CD4-positive, alpha-beta T cell (primary cell): ENCODE measurements around the gene PARP12. TPM values are rescaled to one million over a fixed set of nuclear protein-coding genes. Genes with fewer than 3 reads are reported as not detected.

Experiments
- ATAC-seq: fragments of 200-7000 bp; cut with Tn5 transposase; one replicate; pipeline ENCODE4 v1.10.0; 2022; ENCODE audit warnings: mild to moderate bottlenecking; ENCODE audit not compliant: poor library complexity
- CTCF ChIA-PET: fragments of 350-600 bp; sonication (Branson Sonifier 250); formaldehyde crosslinking; loops from one replicate; lab custom pipeline; 2021; ENCODE audit warnings: antibody characterized with exemption, inconsistent platforms; lab: Charles Lee
- POLR2A ChIA-PET: fragments of 350-600 bp; sonication (Branson Sonifier 250); formaldehyde crosslinking; loops from one replicate; lab custom pipeline; 2021; ENCODE audit warnings: antibody characterized with exemption, inconsistent platforms; lab: Charles Lee
- DNase-seq, 14 experiments: peaks; one replicate each; pipeline ENCODE4 v3.0.0-alpha.2; 2013 to 2020; ENCODE audit warnings: mixed read lengths in 2 of 14
- H3K27ac ChIP-seq, 2 donors: one replicate each; pipeline versions ENCODE4 v1.5.1 to v1.7.0; 2013; ENCODE audit warnings: low read length in 2 of 2, low read depth in 1 of 2, mild to moderate bottlenecking in 1 of 2
- H3K27me3 ChIP-seq, 2 experiments: 1 replicate in 1 of 2; 2 replicates in 1 of 2; pipeline versions ENCODE4 v1.6.1 to v1.7.0; 2013; ENCODE audit warnings: low read length in 2 of 2, control low read depth in 1 of 2, mild to moderate bottlenecking in 1 of 2, moderate library complexity in 1 of 2; ENCODE audit not compliant: insufficient read depth in 2 of 2, control insufficient read depth in 1 of 2
- H3K36me3 ChIP-seq: one replicate; pipeline ENCODE4 v1.6.1; 2013; ENCODE audit warnings: low read length, control low read depth; ENCODE audit not compliant: insufficient read depth
- H3K4me1 ChIP-seq: one replicate; pipeline ENCODE4 v1.6.1; 2013; ENCODE audit warnings: low read length, control low read depth; ENCODE audit not compliant: insufficient read depth
- H3K4me3 ChIP-seq: one replicate; pipeline ENCODE4 v1.5.1; 2013; ENCODE audit warnings: mild to moderate bottlenecking, low read length, moderate library complexity
- H3K9me3 ChIP-seq, 2 experiments: 1 replicate in 1 of 2; 2 replicates in 1 of 2; pipeline versions ENCODE4 v1.6.1 to v1.7.0; 2013; ENCODE audit warnings: low read length in 2 of 2, mild to moderate bottlenecking in 2 of 2, control low read depth in 1 of 2, moderate library complexity in 1 of 2; ENCODE audit not compliant: control insufficient read depth in 1 of 2, insufficient read depth in 1 of 2
- H3K27ac Mint-ChIP-seq: one replicate; pipeline ENCODE4 v1.8.0; 2020; ENCODE audit warnings: mixed read lengths
- H3K27me3 Mint-ChIP-seq: one replicate; pipeline ENCODE4 v1.8.0; 2021; ENCODE audit warnings: mixed read lengths
- H3K36me3 Mint-ChIP-seq: one replicate; pipeline ENCODE4 v1.8.0; 2021; ENCODE audit warnings: low read depth, mixed read lengths
- H3K4me1 Mint-ChIP-seq: one replicate; pipeline ENCODE4 v1.8.0; 2021; ENCODE audit warnings: low read depth, mixed read lengths
- H3K4me3 Mint-ChIP-seq: one replicate; pipeline ENCODE4 v1.8.0; 2020; ENCODE audit warnings: mild to moderate bottlenecking, mixed read lengths
- H3K9me3 Mint-ChIP-seq: one replicate; pipeline ENCODE4 v1.8.0; 2020; ENCODE audit warnings: mixed read lengths
- CTCF ChIP-seq: fragments of 200-600 bp; IDR thresholded peaks from one replicate; pipeline ENCODE4 v1.8.0; 2022; ENCODE audit warnings: antibody characterized with exemption, mild to moderate bottlenecking
- intact Hi-C, 2 experiments: fragments of 100-400 bp; cut with DNase I in 1 of 2; cut with micrococcal nuclease in 1 of 2; formaldehyde crosslinking; loops; one replicate each; pipeline versions ENCODE4 v1.15.1 to v1.9.0; 2023 to 2025; cut with DNase I, micrococcal nuclease
- total RNA-seq, 174 experiments: library from RNA in 2 of 174; stranded (reverse) in 2 of 174; gene quantifications; one replicate each; pipeline ENCODE4 v1.2.3 and lab custom pipeline; 2021 to 2026

PARP12 gene
- total RNA-seq, 2 experiments from 2014 or later = 76.7 to 78.5 TPM

GRCh38 chr7:140014123-140014522, 48.6 kb downstream of the PARP12 start:
- POLR2A ChIA-PET = no interaction called here
- no peaks in the 10 kb centered on the region for H3K27me3 Mint-ChIP-seq
- no peak for TF ChIP-seq CTCF
- H3K4me3 ChIP-seq = no peak overlapping the region
- no peaks in the 10 kb centered on the region for H3K27me3 ChIP-seq
- no peaks in the 10 kb centered on the region for H3K9me3 Mint-ChIP-seq
- ATAC-seq (no peak), DNase-seq (no peak)
- intact Hi-C loops = no loop called here
- H3K4me1 ChIP-seq = no peaks in the 10 kb centered on the region
- H3K27ac ChIP-seq = no peak overlapping the region
- CTCF ChIA-PET = no interaction called here
- H3K9me3 ChIP-seq = no peaks in the 10 kb centered on the region
- H3K4me3 Mint-ChIP-seq = no peak overlapping the region
- H3K36me3 Mint-ChIP-seq = no peaks in the 10 kb centered on the region
- no peaks in the 10 kb centered on the region for H3K4me1 Mint-ChIP-seq
- H3K36me3 ChIP-seq = no peaks in the 10 kb centered on the region
- no peak overlapping the region for H3K27ac Mint-ChIP-seq

GRCh38 chr7:140013676-140014075, 49.1 kb downstream of the PARP12 start:
- no peak overlapping the region for H3K4me3 ChIP-seq
- TF ChIP-seq CTCF = no peak
- CTCF ChIA-PET = no interaction called here
- Mint-ChIP-seq H3K9me3 (no peaks in the 10 kb centered on the region), H3K27me3 (no peaks in the 10 kb centered on the region), H3K4me1 (no peaks in the 10 kb centered on the region), H3K36me3 (no peaks in the 10 kb centered on the region), H3K4me3 (no peak overlapping the region), H3K27ac (no peak overlapping the region)
- H3K4me1 ChIP-seq = no peaks in the 10 kb centered on the region
- POLR2A ChIA-PET = no interaction called here
- ATAC-seq (no peak), DNase-seq (no peak)
- no peaks in the 10 kb centered on the region for H3K36me3 ChIP-seq
- no peak overlapping the region for H3K27ac ChIP-seq
- H3K9me3 ChIP-seq = no peaks in the 10 kb centered on the region
- H3K27me3 ChIP-seq = no peaks in the 10 kb centered on the region
- intact Hi-C loops = no loop called here

GRCh38 chr7:140010194-140010895, 52.4 kb downstream of the PARP12 start:
- CTCF ChIA-PET = interaction anchor here (0.7 to 1.0 kb wide), 3 partner anchors 8 to 364 kb away, joined by 3 read pairs; no protein-coding TSS in a partner anchor
- ATAC-seq = no peak

More at GRCh38 chr7:140010194-140010895, 52.4 kb downstream of the PARP12 start:
- H3K4me3 ChIP-seq = no peak overlapping the region
- DNase-seq = no peak
- no peak overlapping the region for H3K27ac ChIP-seq
- Mint-ChIP-seq H3K4me3 (no peak overlapping the region), H3K27ac (no peak overlapping the region), H3K4me1 (no peaks in the 10 kb centered on the region), H3K27me3 (no peaks in the 10 kb centered on the region), H3K9me3 (no peaks in the 10 kb centered on the region), H3K36me3 (no peaks in the 10 kb centered on the region)
- intact Hi-C loops = no loop called here
- no peak for TF ChIP-seq CTCF
- no peaks in the 10 kb centered on the region for H3K27me3 ChIP-seq
- POLR2A ChIA-PET = no interaction called here
- no peaks in the 10 kb centered on the region for H3K36me3 ChIP-seq
- H3K9me3 ChIP-seq = no peaks in the 10 kb centered on the region
- no peaks in the 10 kb centered on the region for H3K4me1 ChIP-seq
